HG03571 (cell line): ENCODE measurements around the gene CYP3A7.
"Not testable (repeated sequence)": the region's sequence is repeated elsewhere in the genome, so short reads cannot be mapped to it uniquely, and the experiment has no call there.

Source experiments
- ATAC-seq: cut with Tn5 transposase; IDR thresholded peaks from one replicate; pipeline ENCODE4 v1.9.1; 2021; ENCODE audit not compliant: unreplicated experiment

The CYP3A7 gene

DNA sequence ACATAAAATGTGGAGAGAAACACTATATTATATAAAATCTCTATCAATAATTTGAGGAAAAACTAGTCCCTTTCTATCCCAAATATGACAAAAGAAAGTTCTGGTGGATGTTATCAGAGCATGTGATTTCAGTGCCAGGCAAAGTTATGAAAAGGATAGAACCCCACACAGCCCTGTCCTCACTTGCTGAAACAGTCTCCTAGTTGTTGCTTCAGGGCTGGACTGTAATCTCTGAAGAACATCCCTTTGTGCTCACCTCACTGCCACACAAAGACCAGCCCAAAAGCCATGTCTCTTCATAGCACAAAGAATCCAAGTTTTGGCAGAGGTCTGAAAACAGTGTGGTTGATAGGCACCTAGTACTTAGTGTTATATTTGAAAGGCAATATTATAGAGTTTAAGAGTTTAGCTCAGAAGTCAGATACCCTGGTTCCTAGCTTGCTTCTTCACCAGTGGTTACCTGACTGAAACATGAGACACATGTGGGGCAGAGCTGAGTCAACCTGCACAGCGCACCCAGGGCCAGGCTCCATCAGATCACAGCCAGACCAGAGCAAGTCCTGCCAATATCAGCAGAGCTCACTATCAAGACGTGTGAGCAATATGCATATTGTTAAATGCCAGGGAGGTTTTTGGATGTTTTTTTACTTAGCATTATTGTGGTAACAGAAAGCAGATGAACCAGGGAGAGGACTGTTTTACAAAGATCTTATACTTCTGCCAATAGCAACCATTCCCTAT is 25.0 kb downstream of the CYP3A7 start:
- ATAC-seq: no peak

GRCh38 chr7:99709260-99709659 is 25.7 kb downstream of the CYP3A7 start:
- no peak for ATAC-seq

- no peak for ATAC-seq
Measured at GRCh38 chr7:99707096-99707495, 27.9 kb downstream of the CYP3A7 start.

- ATAC-seq: no peak
Measured at GRCh38 chr7:99699946-99700345, 35.0 kb downstream of the CYP3A7 start.

DNA sequence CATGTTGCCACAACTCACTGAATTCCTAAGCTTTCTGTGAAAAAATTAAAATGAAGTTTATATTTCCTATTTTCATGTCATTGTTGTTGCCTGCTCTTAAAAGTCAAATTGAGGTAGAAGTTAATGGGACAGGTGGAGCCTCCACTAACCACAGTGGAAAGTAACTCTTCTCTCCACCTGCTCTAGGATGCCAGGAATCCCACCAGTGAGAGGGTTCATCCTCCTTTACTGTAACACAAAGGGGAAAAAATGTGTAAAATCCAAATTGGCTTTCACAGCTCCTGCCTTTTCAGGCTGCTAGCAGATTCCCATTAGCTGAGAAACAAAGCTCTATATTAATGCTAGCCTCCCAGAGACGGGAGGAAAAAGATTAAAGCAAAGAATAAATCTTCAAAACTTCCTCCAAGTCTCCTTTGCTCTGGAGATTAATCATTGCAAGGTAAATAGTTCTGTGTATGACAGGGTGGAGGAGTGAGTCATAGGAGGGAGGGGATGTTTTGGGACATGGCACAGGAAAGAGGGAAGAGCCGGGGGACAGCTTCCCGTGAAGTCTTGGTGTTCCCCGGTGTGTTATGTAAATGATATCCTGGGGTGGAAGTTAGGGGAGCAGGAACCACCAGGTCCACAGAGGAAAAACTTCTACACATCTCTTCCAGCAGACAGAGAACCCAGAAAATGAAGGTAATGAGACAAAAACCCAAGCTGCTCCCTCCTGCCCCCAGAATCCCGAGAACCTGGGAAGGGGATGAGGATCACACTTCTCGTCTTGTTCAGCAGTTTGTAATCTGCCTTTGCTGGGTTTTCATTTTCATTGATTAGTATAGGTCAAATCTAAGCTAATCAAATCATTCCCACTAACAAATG is 35.9 kb downstream of the CYP3A7 start:
- not testable (repeated sequence) for ATAC-seq

DNA sequence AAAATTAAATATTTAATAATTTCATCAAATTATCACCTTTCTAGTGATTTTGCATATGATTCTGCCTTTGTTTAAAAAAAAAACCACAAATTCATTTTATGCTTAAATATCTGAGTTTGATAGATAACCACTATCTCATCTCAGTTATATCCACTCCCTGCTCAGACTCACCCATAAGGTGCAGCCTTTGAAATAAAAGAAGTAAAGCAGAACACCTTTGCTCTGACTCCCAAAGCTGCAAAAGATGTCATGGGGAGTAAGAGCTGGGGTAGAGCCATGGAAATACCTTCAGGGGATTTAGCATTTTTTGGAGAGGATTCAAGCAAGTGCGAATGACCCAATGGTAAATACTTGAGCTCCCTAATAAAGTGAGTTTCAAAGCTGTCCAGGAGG is 40.1 kb downstream of the CYP3A7 start:
- no peak for ATAC-seq

- no peak for ATAC-seq
Measured at GRCh38 chr7:99694201-99694911, 40.6 kb downstream of the CYP3A7 start.

DNA sequence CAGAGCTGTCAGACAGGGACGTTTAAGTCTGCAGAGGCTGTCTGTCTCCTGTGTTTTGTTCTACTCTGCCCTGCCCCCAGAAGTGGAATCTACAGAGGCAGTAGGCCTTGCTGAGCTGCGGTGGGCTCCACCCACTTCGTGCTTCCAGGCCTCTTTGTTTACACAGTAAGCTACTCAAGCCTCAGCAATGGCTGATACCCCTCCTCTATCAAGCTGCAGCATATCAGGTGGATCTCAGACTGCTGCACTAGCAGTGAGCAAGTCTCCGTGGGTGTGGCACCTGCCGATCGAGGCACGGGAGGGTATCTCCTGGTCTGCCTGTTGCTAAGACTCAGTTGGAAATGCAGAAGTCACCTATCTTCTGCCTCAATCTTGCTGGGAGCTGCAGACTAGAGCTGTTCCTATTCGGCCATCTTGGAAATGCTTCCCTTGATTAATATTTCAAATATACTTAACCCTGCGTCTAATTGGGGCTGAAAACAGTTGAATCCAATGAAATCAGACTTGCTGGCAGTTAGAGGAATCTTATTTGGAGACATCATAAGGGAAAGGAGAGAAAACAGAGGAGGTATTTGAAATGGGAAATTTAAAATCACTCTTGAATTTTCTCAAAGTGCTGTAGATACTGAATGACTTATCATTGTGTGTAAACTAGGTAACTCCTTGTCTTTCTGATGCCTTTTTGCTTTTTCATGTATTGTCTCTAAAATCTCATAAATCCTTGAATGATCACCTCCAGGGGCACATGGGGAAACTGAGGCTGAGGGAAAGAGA is 41.4 kb downstream of the CYP3A7 start:
- ATAC-seq: no peak

DNA sequence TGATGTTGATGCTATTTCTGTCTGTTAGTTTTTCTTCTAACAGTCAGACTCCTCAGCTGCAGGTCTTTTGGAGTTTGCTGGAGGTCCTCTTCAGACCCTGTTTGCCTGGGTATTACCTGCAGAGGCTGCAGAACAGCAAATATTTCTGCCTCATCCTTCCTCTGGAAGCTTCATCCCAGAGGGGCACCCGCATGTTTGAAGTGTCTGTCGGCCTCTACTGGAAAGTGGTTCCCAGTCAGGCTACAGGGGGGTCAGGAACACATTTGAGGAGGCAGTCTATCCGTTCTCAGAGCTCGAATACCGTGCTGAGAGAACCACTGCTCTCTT is 41.9 kb downstream of the CYP3A7 start:
- ATAC-seq: no peak

DNA sequence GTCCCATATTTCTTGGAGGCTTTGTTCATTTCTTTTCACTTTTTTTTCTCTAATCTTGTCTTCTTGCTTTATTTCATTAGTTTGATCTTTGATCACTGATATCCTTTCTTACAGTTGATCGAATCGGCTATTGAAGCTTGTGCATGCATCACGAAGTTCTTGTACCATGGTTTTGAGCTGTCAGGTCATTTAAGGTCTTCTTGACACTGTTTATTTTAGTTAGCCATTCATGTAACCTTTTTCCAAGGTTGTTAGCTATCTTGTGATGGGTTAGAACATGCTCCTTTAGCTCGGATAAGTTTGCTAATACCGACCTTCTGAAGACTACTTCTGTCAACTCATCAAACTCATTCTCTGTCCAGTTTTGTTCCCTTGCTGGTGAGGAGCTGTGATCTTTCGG is 42.4 kb downstream of the CYP3A7 start:
- ATAC-seq: not testable (repeated sequence)

- ATAC-seq: not testable (repeated sequence)
Measured at GRCh38 chr7:99691658-99692057, 43.3 kb downstream of the CYP3A7 start.

DNA sequence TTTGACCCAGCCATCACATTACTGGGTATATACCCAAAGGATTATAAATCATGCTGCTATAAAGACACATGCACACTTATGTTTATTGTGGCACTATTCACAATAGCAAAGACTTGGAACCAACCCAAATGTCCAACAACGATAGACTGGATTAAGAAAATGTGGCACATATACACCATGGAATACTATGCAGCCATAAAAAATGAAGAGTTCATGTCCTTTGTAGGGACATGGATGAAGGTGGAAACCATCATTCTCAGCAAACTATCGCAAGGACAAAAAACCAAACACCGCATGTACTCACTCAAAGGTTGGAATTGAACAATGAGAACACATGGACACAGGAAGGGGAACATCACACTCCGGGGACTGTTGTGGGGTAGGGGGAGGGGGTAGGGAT is 44.1 kb downstream of the CYP3A7 start:
- ATAC-seq: not testable (repeated sequence)

DNA sequence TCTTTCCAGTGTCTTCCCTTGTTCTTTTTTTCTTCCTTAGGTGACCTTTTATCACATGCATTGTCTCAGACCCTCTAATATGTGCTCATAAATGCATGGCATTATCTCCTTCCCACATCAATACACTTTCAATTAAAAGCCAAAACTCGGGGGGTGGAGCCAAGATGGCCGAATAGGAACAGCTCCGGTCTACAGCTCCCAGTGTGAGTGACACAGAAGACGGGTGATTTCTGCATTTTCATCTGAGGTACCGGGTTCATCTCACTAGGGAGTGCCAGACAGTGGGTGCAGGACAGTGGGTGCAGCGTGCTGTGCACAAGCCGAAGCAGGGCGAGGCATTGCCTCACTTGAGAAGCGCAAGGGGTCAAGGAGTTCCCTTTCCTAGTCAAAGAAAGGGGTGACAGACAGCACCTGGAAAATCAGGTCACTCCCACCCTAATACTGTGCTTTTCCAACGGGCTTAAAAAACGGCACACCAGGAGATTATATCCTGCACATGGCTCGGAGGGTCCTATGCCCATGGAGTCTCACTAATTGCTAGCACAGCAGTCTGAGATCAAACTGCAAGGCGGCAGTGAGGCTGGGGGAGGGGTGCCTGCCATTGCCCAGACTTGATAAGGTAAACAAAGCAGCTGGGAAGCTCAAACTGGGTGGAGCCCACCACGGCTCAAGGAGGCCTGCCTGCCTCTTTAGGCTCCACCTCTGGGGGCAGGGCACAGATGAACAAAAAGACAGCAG is 49.0 kb downstream of the CYP3A7 start:
- not testable (repeated sequence) for ATAC-seq

DNA sequence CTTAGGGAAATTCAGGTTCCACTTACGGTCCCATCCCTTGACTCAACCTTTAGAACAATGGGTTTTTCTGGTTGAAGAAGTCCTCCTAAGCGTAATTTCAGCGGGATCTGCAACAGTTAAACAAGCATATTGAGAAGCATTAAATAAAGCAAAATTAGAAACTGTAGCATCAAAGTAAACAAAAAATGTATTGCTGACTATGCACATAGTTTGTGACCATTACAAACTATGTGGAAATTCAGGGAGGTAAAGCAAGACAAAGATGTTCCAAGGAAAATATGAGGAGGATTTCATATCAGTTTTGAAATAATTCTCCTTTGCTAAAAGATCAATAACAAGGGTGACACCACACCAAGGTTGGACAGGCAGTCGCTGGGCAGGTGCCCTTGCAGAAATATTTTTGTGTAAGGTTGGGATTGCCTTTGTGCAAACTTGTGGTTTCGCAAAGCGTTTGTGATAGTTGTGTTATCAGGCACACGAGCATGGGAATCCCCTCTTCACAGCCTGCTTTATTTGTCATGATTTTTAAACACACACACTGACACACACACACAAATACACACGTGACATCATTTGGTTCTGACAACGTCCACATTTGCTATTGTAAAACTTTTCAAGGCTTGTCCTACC is 49.8 kb downstream of the CYP3A7 start:
- ATAC-seq: no peak

- no peak for ATAC-seq
Measured at GRCh38 chr7:99679400-99680191, 55.4 kb downstream of the CYP3A7 start, which contains the start of gene CYP3A5. CYP3A5 (minus strand) TSS chr7:99679996; CDS start chr7:99679896, 100 bp downstream.

- ATAC-seq: no peak
Measured at GRCh38 chr7:99679032-99679399, 56.0 kb downstream of the CYP3A7 start.

DNA sequence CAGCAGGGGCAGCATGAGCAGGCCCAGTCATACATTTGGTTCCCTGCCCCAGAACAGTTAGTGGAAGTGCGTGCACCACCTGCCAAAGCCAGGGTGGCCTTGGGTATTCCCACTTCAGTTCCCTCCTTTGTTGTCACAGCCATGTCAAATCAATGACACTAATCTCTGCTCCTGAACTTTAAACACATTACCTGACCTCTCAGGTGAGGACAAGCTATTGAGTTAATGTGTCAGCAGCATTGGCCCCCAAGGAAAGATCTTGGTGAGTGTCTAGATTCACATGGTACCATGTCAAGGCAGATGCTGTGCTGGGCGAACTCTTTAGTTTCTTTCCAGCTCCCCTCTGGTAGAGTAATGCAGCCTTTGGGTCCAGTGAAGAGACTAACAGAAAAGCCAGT is 57.3 kb downstream of the CYP3A7 start:
- ATAC-seq: no peak

DNA sequence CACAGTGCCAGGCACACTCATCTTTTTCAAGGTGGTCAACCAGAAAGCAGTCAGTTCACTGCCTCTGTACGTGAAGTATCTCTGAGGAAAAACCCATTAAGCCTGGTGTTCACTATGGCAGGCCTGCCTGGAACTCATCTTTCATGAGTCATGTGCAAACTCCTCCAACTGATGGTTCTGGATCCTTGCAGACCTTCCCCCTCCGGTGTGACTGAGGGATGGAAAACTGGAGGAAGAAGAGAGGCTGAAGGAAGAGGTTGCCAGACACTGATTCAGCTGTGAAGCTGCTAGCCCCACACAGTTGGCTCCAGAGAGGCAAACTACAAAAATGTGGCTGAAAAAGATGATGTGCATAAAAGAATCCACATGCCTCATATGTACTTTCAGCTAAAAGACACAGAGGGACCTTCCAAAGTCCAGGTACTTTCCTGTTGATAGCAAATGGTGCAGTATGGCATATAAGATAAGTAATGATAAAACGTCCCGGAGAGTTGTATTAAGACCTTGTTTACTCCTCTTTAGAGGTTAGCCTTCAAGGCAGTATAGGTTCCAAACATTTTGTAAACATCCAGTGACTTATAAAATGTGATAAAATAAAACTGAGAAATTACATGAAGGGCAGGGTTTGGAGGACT is 57.9 kb downstream of the CYP3A7 start:
- no peak for ATAC-seq
